ENCODE results near the gene TMEM170A.
A peak's percentile ranks its signal among the peaks of the same experiment; 100 is the strongest.
"Not testable (repeated sequence)": the region's sequence is repeated elsewhere in the genome, so short reads cannot be mapped to it uniquely, and the experiment has no call there.

Gene TMEM170A

GRCh38 chr16:75479421-75479990 lies 15.0 kb upstream of the TMEM170A start:
- Histone ChIP-seq H3K4me1 (ENCODE audit: control insufficient read depth, insufficient read depth, low read length) (no peaks in the 10 kb centered on the region), H3K27me3 (ENCODE audit: control insufficient read depth in 1 of 2, insufficient read depth in 2 of 2, low read length in 2 of 2) (no peaks in the 10 kb centered on the region), H3K27ac (ENCODE audit: low read length) (no peak overlapping the region), H3K9me3 (ENCODE audit: control insufficient read depth in 2 of 2, low read length in 2 of 2) (no peaks in the 10 kb centered on the region), H3K4me3 (ENCODE audit: low read length in 2 of 2) (no peak overlapping the region), H3K36me3 (ENCODE audit: control insufficient read depth in 2 of 2, insufficient read depth in 2 of 2, low read length in 2 of 2) (no peaks in the 10 kb centered on the region), H3K9ac (ENCODE audit: low read length in 2 of 2) (no peak overlapping the region)

DNA sequence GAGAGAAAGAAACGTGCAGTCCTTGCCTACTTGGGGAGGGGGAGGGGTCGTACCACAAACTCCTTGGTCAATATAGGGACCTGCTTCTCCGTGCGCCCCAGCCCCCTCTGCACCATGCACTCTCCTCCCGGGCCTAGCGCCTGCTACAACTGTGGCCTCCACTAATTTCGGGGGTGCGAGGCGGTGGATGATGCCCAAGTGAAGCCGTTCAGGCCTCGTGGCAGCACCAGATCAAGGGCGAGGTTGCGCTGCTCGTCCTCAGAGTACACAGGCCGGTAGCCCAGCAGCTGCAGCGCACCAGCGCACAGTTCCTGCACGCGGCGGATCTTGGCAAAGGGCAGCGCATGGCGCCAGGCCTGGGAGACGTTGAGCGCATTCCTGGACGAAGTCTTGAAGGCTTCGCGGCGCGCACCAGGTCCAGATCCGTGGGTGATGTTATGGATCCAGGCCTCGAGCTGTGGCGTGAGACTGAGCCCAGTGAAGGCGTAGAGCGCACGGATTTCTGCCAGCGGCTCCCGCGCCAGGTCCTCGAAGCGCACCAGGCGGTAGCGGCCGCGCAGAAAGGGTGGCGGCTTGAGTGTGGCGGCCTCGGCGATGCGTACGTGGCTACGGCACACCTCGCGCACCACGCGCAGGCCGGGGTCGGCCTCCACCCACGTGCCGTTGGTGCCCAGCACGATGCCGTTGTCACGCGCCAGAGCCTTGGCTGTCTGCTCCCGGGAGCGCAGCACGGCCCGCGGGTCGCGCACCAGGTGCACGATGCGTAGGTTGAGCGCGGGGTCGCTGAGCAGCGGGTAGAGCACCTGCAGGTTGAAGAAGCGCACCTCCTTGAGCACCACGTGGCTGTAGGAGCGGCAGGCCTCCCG lies 14.2 kb upstream of the TMEM170A start:
- Histone ChIP-seq H3K4me1 (ENCODE audit: control insufficient read depth, insufficient read depth, low read length) (no peaks in the 10 kb centered on the region), H3K9ac (ENCODE audit: low read length in 2 of 2) (no peak overlapping the region), H3K9me3 (ENCODE audit: control insufficient read depth in 2 of 2, low read length in 2 of 2) (no peaks in the 10 kb centered on the region), H3K27me3 (ENCODE audit: control insufficient read depth in 1 of 2, insufficient read depth in 2 of 2, low read length in 2 of 2) (no peaks in the 10 kb centered on the region), H3K4me3 (ENCODE audit: low read length in 2 of 2) (no peak overlapping the region), H3K27ac (ENCODE audit: low read length) (no peak overlapping the region), H3K36me3 (ENCODE audit: control insufficient read depth in 2 of 2, insufficient read depth in 2 of 2, low read length in 2 of 2) (no peaks in the 10 kb centered on the region)

DNA sequence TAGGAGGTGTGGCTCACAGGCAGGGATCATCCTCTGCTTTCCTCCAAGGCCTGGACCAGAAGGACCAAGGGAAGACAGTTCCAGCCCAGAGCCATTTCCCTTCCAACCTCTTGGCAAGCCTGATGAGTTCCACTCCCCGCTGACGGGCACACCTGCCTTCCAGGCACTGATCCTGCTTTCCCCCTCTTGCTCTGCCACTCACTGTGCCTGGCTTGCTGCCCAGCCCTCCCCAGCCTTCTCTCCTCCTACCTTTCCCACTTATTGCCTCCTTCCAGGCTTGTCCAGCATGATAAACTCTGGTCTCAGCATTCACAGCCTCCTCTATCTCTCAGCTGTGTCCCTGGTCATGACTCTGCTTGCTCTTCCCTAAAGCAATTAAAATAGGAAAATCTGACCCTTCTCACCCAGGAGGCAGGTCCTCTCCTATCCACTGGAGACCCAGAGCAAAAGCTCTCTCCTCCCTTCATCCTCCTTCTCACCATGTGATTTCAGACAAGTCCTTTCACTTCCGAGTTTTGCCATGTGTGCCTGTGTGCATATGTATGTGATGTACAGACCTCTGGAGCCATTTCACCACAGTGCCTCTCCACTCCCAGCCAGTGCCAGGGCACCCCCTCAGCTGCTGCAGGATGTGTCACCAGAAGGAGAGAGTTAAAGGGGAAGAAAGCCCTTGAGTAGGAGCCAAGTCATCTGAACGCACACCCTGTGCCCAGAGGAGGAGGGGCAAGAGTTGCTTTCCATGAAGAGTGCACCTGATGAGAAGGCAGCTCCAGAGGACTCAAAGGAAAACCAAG lies 13.4 kb upstream of the TMEM170A start:
- H3K27ac ChIP-seq (ENCODE audit: low read length): no peak overlapping the region

DNA sequence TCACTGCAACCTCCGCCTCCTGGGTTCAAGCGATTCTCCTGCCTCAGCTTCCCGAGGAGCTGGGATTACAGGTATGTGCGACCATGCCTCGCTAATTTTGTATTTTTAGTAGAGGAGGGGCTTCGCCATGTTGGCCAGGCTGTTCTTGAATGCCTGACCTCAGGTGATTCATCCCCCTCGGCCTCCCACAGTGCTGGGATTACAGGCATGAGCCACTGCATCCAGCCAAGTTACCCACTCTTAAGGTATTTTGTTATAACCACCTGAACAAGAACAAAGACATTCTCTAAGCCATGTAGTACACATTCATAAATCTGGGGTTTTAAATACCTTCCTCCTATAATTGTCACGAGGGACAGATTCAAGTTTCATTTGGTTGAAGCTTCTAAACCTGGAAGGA lies 12.3 kb upstream of the TMEM170A start:
- Histone ChIP-seq H3K9me3 (ENCODE audit: control insufficient read depth in 2 of 2, low read length in 2 of 2) (no peaks in the 10 kb centered on the region), H3K4me3 (ENCODE audit: low read length in 2 of 2) (no peak overlapping the region), H3K36me3 (ENCODE audit: control insufficient read depth in 2 of 2, insufficient read depth in 2 of 2, low read length in 2 of 2) (no peaks in the 10 kb centered on the region), H3K9ac (ENCODE audit: low read length in 2 of 2) (no peak overlapping the region), H3K27me3 (ENCODE audit: control insufficient read depth in 1 of 2, insufficient read depth in 2 of 2, low read length in 2 of 2) (no peaks in the 10 kb centered on the region), H3K27ac (ENCODE audit: low read length) (no peak overlapping the region), H3K4me1 (ENCODE audit: control insufficient read depth, insufficient read depth, low read length) (no peaks in the 10 kb centered on the region)

More for the DNA sequence above, 13.4 kb upstream of the TMEM170A start:
- Histone ChIP-seq H3K9me3 (ENCODE audit: control insufficient read depth in 2 of 2, low read length in 2 of 2) (no peaks in the 10 kb centered on the region), H3K36me3 (ENCODE audit: control insufficient read depth in 2 of 2, insufficient read depth in 2 of 2, low read length in 2 of 2) (no peaks in the 10 kb centered on the region), H3K4me1 (ENCODE audit: control insufficient read depth, insufficient read depth, low read length) (no peaks in the 10 kb centered on the region), H3K27me3 (ENCODE audit: control insufficient read depth in 1 of 2, insufficient read depth in 2 of 2, low read length in 2 of 2) (no peaks in the 10 kb centered on the region), H3K9ac (ENCODE audit: low read length in 2 of 2) (no peak overlapping the region), H3K4me3 (ENCODE audit: low read length in 2 of 2) (no peak overlapping the region)

- Histone ChIP-seq H3K27me3 (ENCODE audit: control insufficient read depth in 1 of 2, insufficient read depth in 2 of 2, low read length in 2 of 2) (no peaks in the 10 kb centered on the region), H3K9ac (ENCODE audit: low read length in 2 of 2) (no peak overlapping the region), H3K36me3 (ENCODE audit: control insufficient read depth in 2 of 2, insufficient read depth in 2 of 2, low read length in 2 of 2) (no peaks in the 10 kb centered on the region), H3K4me1 (ENCODE audit: control insufficient read depth, insufficient read depth, low read length) (no peaks in the 10 kb centered on the region), H3K9me3 (ENCODE audit: control insufficient read depth in 2 of 2, low read length in 2 of 2) (no peaks in the 10 kb centered on the region), H3K4me3 (ENCODE audit: low read length in 2 of 2) (no peak overlapping the region), H3K27ac (ENCODE audit: low read length) (no peak overlapping the region)
Observed at GRCh38 chr16:75475420-75475847, 10.9 kb upstream of the TMEM170A start.

- H3K27ac ChIP-seq (ENCODE audit: low read length): no peak overlapping the region
- no peaks in the 10 kb centered on the region for H3K9me3 ChIP-seq (ENCODE audit: control insufficient read depth in 2 of 2, low read length in 2 of 2)
- no peak overlapping the region for H3K9ac ChIP-seq (ENCODE audit: low read length in 2 of 2)
- H3K27me3 ChIP-seq (ENCODE audit: control insufficient read depth in 1 of 2, insufficient read depth in 2 of 2, low read length in 2 of 2): no peaks in the 10 kb centered on the region
- H3K4me3 ChIP-seq (ENCODE audit: low read length in 2 of 2): no peak overlapping the region
- H3K4me1 ChIP-seq (ENCODE audit: control insufficient read depth, insufficient read depth, low read length): no peaks in the 10 kb centered on the region
- no peaks in the 10 kb centered on the region for H3K36me3 ChIP-seq (ENCODE audit: control insufficient read depth in 2 of 2, insufficient read depth in 2 of 2, low read length in 2 of 2)
Observed at GRCh38 chr16:75472908-75473877, 8.7 kb upstream of the TMEM170A start.

GRCh38 chr16:75471723-75472633 lies 7.5 kb upstream of the TMEM170A start:
- Histone ChIP-seq H3K4me1 (ENCODE audit: control insufficient read depth, insufficient read depth, low read length) (no peaks in the 10 kb centered on the region), H3K27ac (ENCODE audit: low read length) (no peak overlapping the region), H3K9me3 (ENCODE audit: control insufficient read depth in 2 of 2, low read length in 2 of 2) (no peaks in the 10 kb centered on the region), H3K36me3 (ENCODE audit: control insufficient read depth in 2 of 2, insufficient read depth in 2 of 2, low read length in 2 of 2) (no peaks in the 10 kb centered on the region), H3K4me3 (ENCODE audit: low read length in 2 of 2) (no peak overlapping the region), H3K27me3 (ENCODE audit: control insufficient read depth in 1 of 2, insufficient read depth in 2 of 2, low read length in 2 of 2) (no peaks in the 10 kb centered on the region), H3K9ac (ENCODE audit: low read length in 2 of 2) (peak overlapping the region in 1 of 2 donors; percentile 22)

- H3K9me3 ChIP-seq (ENCODE audit: control insufficient read depth in 2 of 2, low read length in 2 of 2): no peaks in the 10 kb centered on the region
- no peak overlapping the region for H3K9ac ChIP-seq (ENCODE audit: low read length in 2 of 2)
- no peaks in the 10 kb centered on the region for H3K27me3 ChIP-seq (ENCODE audit: control insufficient read depth in 1 of 2, insufficient read depth in 2 of 2, low read length in 2 of 2)
- no peak overlapping the region for H3K4me3 ChIP-seq (ENCODE audit: low read length in 2 of 2)
- no peak overlapping the region for H3K27ac ChIP-seq (ENCODE audit: low read length)
- H3K4me1 ChIP-seq (ENCODE audit: control insufficient read depth, insufficient read depth, low read length): no peaks in the 10 kb centered on the region
- no peaks in the 10 kb centered on the region for H3K36me3 ChIP-seq (ENCODE audit: control insufficient read depth in 2 of 2, insufficient read depth in 2 of 2, low read length in 2 of 2)
Observed at GRCh38 chr16:75466760-75467159, 2.3 kb upstream of the TMEM170A start.

DNA sequence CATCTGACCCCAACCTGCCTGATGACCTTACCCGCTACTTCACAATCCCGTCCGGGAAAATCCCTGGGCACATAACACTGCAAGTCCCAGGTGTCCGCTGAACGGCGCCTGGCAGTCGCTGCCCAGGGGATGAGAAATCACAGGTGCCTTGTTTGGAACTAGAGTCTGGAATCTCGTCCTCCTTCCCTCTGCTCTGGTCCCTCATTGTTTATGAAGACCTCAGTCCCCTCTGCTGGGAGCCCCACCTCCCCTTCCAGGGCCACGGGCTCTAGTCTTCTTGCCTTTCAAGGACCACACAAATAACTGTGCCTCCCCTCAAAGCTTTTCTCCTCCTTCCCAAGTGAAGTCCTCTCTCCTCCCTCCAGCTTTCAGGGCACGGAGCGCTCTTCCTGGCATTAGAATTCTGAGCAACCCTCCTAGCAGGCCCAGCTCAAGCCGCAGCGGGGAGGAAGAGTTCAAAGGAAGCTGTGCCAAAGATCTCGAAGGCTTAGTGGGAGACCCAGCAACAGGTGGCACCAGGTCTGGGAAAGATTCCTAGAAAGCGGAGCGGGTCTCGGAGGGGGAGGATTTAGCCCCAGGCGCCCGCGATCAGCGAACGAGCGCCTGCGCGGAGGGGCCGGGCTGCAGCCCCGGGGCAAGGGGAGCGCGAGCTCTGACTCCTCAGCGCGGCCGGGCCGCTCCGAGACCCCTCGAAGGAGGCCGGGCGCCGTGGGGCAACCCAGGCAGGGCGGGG lies 934 bp downstream of the TMEM170A start:
- Histone ChIP-seq H3K4me3 (ENCODE audit: low read length in 2 of 2) (peak overlapping the region; percentile 77 to 86), H3K9ac (ENCODE audit: low read length in 2 of 2) (peak overlapping the region; percentile 72 to 81), H3K27ac (ENCODE audit: low read length) (peak overlapping the region; percentile 82)
- not testable (repeated sequence) for H3K36me3 ChIP-seq (ENCODE audit: control insufficient read depth in 2 of 2, insufficient read depth in 2 of 2, low read length in 2 of 2); H3K4me1 ChIP-seq (ENCODE audit: control insufficient read depth, insufficient read depth, low read length); H3K9me3 ChIP-seq (ENCODE audit: control insufficient read depth in 2 of 2, low read length in 2 of 2); H3K27me3 ChIP-seq (ENCODE audit: control insufficient read depth in 1 of 2, insufficient read depth in 2 of 2, low read length in 2 of 2)

All from stomach smooth muscle (tissue), 2 donors.